HEK293T (cell line): Measurements from ENCODE around the gene ITGAD.

Experiments used
- ELF4 ChIP-seq: fragments of 450-650 bp; IDR thresholded peaks from 2 replicates; pipeline ENCODE4 v1.6.1; 2017; ENCODE audit warnings: antibody characterized with exemption
- FOXA1 ChIP-seq: fragments of 450-650 bp; IDR thresholded peaks from 2 replicates; pipeline ENCODE4 v1.6.1; 2016; ENCODE audit warnings: mild to moderate bottlenecking
- FOXM1 ChIP-seq: fragments of 450-650 bp; IDR thresholded peaks from 2 replicates; pipeline ENCODE4 v1.6.1; 2017; ENCODE audit warnings: mild to moderate bottlenecking, borderline replicate concordance
- L3MBTL2 ChIP-seq: fragments of 450-650 bp; conservative IDR thresholded peaks from 2 replicates; pipeline ENCODE4 v1.6.1; 2016; ENCODE audit warnings: mild to moderate bottlenecking
- SP1 ChIP-seq: fragments of 450-650 bp; IDR thresholded peaks from 2 replicates; pipeline ENCODE4 v1.6.1; 2017
- TARDBP ChIP-seq: fragments of 450-650 bp; IDR thresholded peaks from 2 replicates; pipeline ENCODE4 v1.6.1; 2016
- ZNF384 ChIP-seq: fragments of 450-650 bp; IDR thresholded peaks from 2 replicates; pipeline ENCODE4 v1.6.1; 2016

DNA sequence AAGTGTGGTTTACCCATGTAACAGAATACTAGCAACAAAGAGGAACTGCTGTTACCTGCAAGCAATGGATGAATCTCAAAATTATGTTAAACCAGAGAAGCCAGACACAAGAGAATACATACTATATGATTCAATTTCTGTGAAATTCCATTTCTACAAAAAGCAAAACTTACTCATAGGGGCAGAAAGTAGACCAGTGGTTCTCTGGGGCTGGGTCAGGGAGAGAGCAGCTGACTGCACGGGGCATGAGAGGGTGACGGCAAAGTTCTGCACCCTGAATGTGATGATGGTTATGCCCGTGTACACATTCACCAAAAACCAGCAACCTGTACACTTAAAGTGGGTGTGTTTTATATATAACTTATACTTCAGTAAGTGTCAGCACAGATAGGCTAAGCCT lies 46.4 kb downstream of the ITGAD start:
- TF ChIP-seq ZNF384 (no peak), FOXA1 (no peak), L3MBTL2 (no peak), SP1 (no peak), TARDBP (no peak), FOXM1 (no peak), ELF4 (no peak)
